22Rv1 (cell line): ENCODE results near the gene MMP23B.

Experiments used
- CTCF ChIP-seq: fragments of 450-650 bp; IDR thresholded peaks from 2 replicates; pipeline ENCODE4 v1.5.1; 2017; ENCODE audit warnings: mild to moderate bottlenecking
- ZFX ChIP-seq: fragments of 450-650 bp; IDR thresholded peaks from 2 replicates; pipeline ENCODE4 v1.6.1; 2017; ENCODE audit warnings: antibody characterized with exemption, borderline replicate concordance

- TF ChIP-seq CTCF (no peak), ZFX (no peak)
Measured at GRCh38 chr1:1600861-1601563, 31.0 kb upstream of the MMP23B start.
